HL-60/S4 (cell line): ENCODE data around the gene SDK1.
"Not testable (repeated sequence)": the region's sequence is repeated elsewhere in the genome, so short reads cannot be mapped to it uniquely, and the experiment has no call there.

Experiments used
- in situ Hi-C: fragments of 300-500 bp; cut with MboI; formaldehyde crosslinking; loops from 2 replicates; pipeline ENCODE4 v1.14.3; 2022; ENCODE audit warnings: low sequenced_read_pairs

SDK1 gene

GRCh38 chr7:3575753-3576531 lies 274.9 kb downstream of the SDK1 start:
- in situ Hi-C loops: no loop called here

DNA sequence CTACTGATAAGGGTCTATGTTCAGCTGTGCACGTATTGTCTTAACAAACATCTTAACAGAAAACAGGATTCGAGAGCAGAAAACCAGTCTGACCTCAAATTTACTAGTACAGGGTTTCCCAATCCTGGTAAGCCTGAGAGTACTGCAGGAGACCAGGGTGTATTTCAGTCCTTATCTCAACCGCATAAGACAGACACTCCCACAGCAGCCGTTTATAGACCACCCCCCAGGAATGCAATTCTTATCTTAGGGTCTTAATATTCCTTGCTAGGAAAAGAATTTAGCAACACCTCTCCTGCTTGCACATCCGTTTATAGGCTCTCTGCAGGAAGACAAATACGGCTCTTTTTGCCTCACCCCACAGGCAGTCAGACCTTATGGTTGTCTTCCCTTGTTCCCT lies 277.3 kb downstream of the SDK1 start:
- in situ Hi-C loops: no loop called here

DNA sequence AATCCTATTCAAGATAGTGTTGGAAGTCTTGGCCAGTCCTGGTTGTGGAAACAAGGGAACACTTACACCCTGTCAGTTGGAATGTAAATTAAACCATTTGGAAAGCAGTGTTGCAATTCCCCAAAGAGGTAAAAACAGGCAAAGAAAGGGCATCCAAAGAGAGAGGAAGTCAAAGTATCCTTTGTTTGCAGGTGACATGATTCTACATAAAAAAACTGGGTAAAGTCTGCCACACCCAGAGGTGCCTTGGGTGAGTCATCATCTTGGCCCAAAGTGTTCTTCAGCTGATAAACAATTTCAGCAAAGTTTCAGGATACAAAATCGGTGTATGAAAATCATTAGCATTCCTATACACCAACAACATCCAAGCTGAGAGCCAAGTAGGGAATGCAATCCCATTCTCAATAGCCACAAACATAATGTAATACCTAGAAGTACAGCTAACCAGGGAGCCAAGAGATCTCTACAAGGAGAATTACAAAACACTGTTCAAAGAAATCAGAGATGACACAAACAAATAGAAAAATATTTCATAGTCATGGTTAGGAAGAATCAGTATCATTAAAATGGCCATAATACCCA lies 278.7 kb downstream of the SDK1 start:
- in situ Hi-C loops: no loop called here

- in situ Hi-C loops: not testable (repeated sequence)
Observed at GRCh38 chr7:3582145-3582544, 281.1 kb downstream of the SDK1 start.

DNA sequence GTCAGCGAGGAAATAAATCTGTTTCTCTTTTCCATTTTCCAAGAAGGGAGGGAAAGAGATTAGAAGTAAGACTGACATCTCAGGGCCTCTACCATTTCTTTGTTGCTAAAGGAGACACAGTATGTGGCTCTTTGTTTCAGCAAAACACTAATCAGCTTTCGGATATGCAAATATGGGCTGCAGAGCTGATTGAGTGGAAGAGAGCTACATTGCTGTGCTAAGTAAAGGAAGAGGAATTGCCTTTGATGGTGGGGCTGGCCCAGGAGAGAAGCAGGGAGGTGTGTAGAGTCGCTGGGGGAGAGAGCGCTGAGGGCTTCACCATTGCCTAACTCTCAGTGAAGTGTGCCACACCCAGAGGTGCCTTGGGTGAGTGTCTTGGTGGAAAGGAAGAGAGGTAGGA lies 284.8 kb downstream of the SDK1 start:
- in situ Hi-C loops: no loop called here

DNA sequence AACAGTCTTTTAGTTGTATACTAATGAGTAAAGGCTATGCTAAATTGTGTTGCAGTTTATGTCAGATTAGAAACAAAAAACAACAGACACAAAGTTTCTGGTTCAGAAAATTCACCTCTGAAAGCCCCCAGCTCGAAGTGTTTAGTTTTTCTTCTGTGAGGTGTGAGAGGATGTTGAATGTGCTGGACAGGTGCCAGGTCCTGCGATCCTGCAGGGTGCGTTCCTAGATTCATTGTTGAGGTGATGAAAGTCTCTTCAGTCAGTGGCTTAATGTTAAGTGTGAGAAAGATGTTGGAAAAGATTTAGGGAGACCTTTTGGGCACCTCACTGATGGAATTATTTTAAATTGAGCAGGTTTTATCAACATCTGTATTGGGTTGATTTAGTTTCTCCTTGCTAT lies 287.3 kb downstream of the SDK1 start:
- in situ Hi-C loops: no loop called here

DNA sequence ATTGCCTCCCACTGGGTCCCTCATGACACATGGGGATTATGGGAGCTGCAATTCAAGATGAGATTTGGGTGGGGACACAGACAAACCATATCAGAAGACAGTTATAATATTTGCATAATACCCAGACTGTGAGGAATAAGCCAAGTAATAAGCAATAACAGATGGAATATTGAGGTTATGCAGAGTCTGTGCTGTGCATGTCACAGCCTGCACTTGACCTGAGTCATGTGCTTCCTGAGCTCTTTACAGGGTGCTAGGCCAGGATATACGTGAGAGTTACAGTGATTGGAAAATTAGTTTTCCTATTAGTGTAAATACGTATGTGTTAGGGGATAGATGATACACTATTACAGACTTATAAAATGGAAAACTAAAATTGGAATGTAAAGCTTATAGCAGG lies 288.7 kb downstream of the SDK1 start:
- in situ Hi-C loops: no loop called here

DNA sequence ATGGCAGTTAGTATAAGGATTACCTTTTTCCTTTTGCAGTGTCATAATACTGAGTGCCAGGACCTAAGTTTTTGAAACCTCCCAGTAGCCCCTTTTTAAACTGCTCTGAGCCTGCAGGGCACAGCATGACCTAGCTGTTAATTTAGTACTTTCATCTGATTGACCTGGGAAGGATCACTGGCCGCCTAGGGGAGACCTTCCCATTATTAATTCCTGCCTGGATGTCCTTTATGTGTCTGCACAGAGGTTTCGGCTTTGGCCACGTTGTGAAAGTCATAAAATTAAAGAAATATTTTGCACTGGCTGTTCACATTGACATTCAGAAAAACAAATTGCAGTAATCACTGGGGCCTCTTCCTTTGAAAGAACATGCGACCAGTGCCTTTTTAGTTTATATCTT lies 290.2 kb downstream of the SDK1 start:
- in situ Hi-C loops: no loop called here

DNA sequence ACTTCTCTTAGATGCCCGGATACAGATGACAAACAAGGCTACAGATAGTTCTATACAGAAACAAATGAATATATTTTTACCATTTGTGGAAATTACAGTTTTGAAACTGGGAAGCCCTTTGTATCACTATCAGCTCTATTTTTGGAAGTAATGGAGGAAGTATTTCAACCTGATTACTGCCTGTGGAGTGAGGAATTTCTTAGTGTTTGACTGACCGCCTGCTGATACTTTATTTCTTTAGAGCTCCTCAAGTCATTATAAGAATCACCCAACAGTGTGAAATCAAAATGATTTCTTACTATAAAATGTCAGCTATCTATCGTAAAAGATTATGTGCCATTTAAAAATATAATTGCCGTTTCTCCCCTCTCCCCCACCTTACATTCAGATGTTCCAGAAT lies 290.9 kb downstream of the SDK1 start:
- in situ Hi-C loops: no loop called here

DNA sequence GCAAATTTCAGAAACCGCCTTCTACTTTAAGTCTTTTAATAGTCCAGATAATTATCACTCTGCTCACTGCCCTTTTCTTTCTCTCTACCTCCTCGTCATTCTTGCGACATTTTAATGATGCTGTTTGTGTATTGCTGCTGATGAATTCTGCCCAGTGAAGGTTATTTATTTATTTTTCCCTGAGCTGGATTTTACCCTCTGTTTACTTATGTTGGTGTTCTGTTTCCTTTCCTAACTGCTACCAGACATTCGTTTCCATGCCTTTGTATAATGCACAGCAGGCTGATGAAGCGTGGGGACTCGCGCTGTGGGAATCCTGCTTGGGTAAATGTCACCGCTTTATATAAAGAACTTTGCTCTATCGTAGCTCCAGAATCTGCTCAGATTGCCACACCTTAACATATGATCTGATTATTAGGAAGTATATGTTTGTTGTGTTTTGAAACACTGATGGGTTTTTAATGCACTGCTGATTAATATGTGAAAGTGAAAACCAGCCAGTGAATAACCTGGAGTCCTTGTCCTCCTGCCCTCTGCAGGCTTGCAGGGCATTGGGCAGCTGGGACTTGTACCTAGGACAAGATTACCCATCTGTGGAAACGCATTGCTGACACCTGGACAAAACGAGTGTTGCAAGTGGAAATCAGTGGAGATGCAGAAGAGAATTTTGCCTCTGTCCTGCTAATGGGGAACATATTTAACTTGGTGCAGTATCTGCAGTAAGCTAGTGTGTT lies 291.5 kb downstream of the SDK1 start:
- in situ Hi-C loops: no loop called here

- in situ Hi-C loops: no loop called here
Observed at GRCh38 chr7:3594901-3595300, 293.8 kb downstream of the SDK1 start.

DNA sequence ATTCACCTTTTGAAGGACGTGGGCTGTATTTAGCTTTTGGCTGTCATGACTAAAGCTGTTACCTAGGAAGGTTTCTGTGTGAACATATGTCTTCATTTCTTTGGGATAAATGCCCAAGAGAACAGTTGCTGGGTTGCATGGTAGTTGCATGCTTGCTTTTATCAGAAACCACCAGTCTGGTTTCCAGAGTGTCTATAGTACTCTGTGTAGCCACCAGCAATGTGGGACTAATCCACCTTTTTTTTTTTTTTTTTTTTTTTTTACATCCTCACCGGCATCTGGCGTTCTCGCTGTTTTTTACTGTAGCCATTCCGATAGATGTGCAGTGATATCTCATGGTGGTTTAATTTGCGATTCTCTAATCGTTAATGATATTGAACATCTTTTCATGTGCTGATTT lies 297.8 kb downstream of the SDK1 start:
- in situ Hi-C loops: no loop called here

DNA sequence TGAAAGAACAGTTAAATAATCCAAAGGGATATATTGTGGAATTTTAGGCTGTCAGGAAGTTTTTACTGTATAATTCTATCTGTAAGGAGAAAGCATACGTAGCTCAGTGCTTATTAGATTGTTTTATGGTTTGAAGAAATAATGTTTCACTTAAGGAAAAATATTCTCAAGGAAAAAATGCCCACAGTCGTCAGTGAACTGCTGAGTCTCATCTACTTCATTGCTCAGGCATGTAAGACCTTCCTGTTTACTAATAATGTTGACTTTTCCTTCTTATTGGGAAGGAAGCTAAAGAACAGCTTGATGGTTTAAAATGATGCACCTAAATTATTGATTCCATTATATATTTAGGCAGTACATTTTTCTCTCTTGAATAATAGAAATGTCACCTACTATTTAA lies 304.2 kb downstream of the SDK1 start:
- in situ Hi-C loops: no loop called here

- in situ Hi-C loops: no loop called here
Observed at GRCh38 chr7:3606436-3606835, 305.4 kb downstream of the SDK1 start.

GRCh38 chr7:3607847-3608246 lies 306.8 kb downstream of the SDK1 start:
- in situ Hi-C loops: no loop called here

- in situ Hi-C loops: no loop called here
Observed at GRCh38 chr7:3616306-3616705, 315.3 kb downstream of the SDK1 start.

- in situ Hi-C loops: no loop called here
Observed at GRCh38 chr7:3630081-3630480, 329.0 kb downstream of the SDK1 start.

DNA sequence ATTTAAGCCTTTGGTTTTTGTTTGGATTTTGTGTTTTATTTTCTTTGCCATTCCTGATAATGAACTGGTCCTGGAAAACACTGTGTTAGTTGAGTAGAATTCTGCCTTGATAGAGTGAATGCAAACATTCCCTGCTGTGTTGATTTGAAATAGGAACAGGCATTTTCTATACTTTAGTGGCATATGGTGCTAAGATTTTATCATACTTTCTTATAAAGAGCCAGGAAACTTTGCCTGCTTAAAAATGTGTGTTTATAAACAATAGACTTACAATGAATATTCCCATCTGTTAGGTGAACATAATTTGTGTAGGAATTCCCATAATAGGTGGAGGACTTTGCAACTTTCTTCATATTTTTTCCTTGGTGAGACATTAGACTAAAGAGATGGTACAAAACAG lies 333.3 kb downstream of the SDK1 start:
- in situ Hi-C loops: no loop called here

DNA sequence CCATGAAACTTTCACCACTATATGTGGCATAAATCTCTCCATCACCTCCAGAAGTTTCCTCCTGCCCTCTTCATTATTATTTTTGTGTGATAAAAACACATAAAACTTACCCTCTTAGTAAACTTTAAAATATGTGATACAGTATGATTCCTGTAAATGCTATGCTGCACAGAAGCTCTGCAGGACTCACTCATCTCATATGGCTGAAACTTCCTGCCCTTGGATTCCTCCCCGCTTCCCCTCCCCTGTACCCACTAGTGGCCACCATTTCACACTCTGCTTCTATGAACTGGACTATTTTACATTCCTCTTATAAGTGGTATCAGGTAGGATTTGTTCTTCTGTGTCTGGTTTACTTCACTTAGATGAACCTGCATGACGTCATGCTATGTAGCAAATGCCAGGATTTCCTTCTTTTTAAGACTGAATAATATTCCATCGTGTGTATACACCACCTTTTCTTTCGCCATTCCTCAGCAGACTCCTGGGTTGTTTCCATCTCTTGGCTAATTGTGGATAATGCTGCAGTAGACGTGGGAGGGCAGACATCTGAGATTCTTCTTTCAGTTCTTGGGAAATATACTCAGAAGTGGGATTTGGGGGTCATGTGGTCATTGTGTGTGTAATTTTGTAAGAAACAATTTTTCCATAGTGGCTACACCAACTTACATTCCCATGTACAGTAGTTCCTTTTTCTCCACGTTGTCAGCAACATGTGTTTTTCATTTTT lies 335.2 kb downstream of the SDK1 start:
- in situ Hi-C loops: no loop called here

- in situ Hi-C loops: no loop called here
Observed at GRCh38 chr7:3639253-3639652, 338.2 kb downstream of the SDK1 start.

DNA sequence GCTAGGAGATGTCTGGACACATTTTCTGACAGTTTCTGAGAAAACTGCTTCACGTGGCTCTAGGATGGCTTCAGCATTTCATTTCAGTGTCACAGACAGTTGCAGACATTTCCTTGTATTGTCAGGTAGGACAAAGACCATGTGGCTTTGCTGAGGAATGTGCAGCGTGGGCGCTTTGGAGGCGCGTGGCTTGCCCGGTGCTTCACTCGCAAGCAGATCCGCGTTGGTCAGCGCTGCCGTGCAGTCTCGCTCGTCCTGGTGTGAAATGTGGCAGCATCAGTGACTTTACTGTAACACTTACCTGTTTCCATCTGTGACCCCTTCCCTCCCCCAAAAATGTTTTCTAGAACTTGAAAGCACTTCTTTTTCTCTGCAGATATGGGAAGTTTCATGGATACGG lies 340.5 kb downstream of the SDK1 start:
- in situ Hi-C loops: no loop called here

DNA sequence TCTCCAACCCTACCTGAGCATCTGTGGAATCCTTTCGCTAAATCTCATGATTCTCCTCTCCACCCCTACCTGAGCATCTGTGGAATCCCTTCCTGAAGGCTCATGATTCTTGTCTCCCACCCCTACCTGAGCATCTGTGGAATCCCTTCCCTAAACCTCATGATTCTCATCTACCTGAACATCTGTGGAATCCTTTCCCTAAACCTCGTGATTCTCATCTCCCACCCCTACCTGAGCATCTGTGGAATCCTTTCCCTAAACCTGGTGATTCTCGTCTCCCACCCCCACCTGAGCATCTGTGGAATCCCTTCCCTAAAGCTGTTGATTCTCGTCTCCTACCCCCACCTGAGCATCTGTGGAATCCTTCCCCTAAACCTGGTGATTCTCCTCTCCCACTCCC lies 342.0 kb downstream of the SDK1 start:
- in situ Hi-C loops: no loop called here
